ENCODE results near the gene GPR87. TPM values are rescaled to one million over a fixed set of nuclear protein-coding genes. Genes with fewer than 3 reads are reported as not detected.

The GPR87 gene
- total and polyA plus RNA-seq, 9 of the 15 experiments (the other 6 are each of a cell fraction or from before 2014, with no cell fraction given): not detected

DNA sequence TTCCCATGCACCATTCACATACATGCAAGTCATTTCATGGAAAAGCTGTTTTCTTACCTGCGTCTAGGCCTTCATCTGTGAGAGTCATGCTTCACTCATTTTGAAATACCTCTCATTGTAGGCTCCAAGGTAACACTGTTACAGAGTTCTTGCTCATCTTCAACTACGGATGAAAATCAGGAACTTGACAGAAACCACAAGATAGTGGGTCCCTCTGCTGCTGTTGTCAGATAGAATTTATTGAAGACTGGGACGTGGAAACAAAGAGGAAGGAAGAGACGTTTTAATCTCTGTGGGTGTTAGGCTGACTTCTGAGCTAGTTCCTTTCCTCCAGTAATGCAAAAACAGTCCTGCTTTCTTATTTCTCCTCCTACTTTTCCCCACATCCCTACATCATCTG, 38.4 kb downstream of the GPR87 start, which contains the start of gene P2RY14:
Gene P2RY14, minus strand, starts transcription at position 313 of the 400 bp plus-strand sequence. CDS start 64,226 bp downstream, outside the sequence.
- Histone ChIP-seq H3K9me3 (replicated peaks; ENCODE audit: control insufficient read depth, insufficient read depth, low read depth, low read length) (no peaks in the 10 kb centered on the region), H3K4me2 (ENCODE audit: insufficient read depth, low read length) (no peak within 1 kb of the TSS), H3K79me2 (ENCODE audit: control insufficient read depth, insufficient read depth, low read length) (no peaks in the 10 kb centered on the region), H3K36me3 (ENCODE audit: control insufficient read depth, insufficient read depth, low read length) (no peaks in the 10 kb centered on the region), H3K27me3 (ENCODE audit: control insufficient read depth in 2 of 2, insufficient read depth in 2 of 2, low read length in 2 of 2) (0 out of 5 replicates have a peak, but pooled peaks cover 0 to 5% of the 10 kb centered on the region in 2 experiments), H3K9me1 (ENCODE audit: control insufficient read depth, insufficient read depth, low read length) (no peaks in the 10 kb centered on the region), H4K20me1 (replicated peaks; ENCODE audit: control insufficient read depth, insufficient read depth, low read length) (no peaks in the 10 kb centered on the region), H3K9ac (ENCODE audit: insufficient read depth in 1 of 2, low read depth in 2 of 2, low read length in 2 of 2) (no peak within 1 kb of the TSS), H2AFZ (ENCODE audit: low read depth, low read length) (no peak within 1 kb of the TSS), H3K4me3 (no peak within 1 kb of the TSS), H3K27ac (ENCODE audit: extremely low read depth, low read depth, low read length) (no peak within 1 kb of the TSS), H3K4me1 (replicated peaks in 1 of 2; ENCODE audit: control insufficient read depth in 2 of 2, insufficient read depth in 2 of 2, low read length in 2 of 2) (no peaks in the 10 kb centered on the region)
- FAIRE-seq (no peak), DNase-seq (ENCODE audit: extremely low read depth in 1 of 4, low spot score in 3 of 4) (no peak), ATAC-seq (no peak)
- intact Hi-C loops (cut with micrococcal nuclease) (no loop called here), in situ Hi-C loops (cut with MboI) (no loop called here)
- BruUV-seq (replicated peaks): no TSS peak
- POLR2A ChIA-PET: interaction anchor here (0.8 kb wide), 1 partner anchor 29 kb away, joined by 3 read pairs; no protein-coding TSS in a partner anchor
- CTCF ChIA-PET (ENCODE audit: low intra/inter-chr PET ratio): no interaction called here
- TF ChIP-seq ZNF507 (tag; conservative IDR thresholded peaks at IDR 0.05) (no peak), MEIS2 (IDR thresholded peaks at IDR 0.05; ENCODE audit: partially characterized antibody) (peak; percentile 54)
- 0% methylated on average over 4 of the region's 4 CpGs for WGBS (ENCODE audit: insufficient coverage, low coverage, missing lambda C conversion rate)

DNA sequence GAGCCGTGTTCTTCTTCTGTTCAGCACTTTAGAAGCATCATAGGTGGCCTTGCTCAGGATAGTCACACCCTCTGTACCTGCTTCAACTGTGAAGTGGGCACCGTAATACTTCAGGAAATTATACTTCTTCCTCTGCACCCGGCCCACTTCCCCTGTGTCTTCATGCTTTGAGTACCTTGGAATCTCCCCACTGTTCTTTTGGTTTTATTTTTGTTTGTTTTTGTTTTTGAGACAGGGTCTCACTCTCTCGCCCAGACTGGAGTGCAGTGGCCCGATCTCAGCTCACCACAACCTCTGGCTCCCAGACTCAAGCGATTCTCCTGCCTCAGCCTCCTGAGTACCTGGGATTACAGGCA, 40.0 kb downstream of the GPR87 start:
- in situ Hi-C loops (cut with MboI): no loop called here
- Histone ChIP-seq H3K27ac (ENCODE audit: extremely low read depth, low read depth, low read length) (no peak overlapping the region), H3K36me3 (ENCODE audit: control insufficient read depth, insufficient read depth, low read length) (no peaks in the 10 kb centered on the region), H3K4me2 (ENCODE audit: insufficient read depth, low read length) (no peak overlapping the region), H3K9me3 (replicated peaks; ENCODE audit: control insufficient read depth, insufficient read depth, low read depth, low read length) (no peaks in the 10 kb centered on the region), H3K9ac (ENCODE audit: insufficient read depth in 1 of 2, low read depth in 2 of 2, low read length in 2 of 2) (no peak overlapping the region), H3K27me3 (ENCODE audit: control insufficient read depth in 2 of 2, insufficient read depth in 2 of 2, low read length in 2 of 2) (0 out of 5 replicates have a peak, but pooled peaks cover 0 to 5% of the 10 kb centered on the region in 2 experiments), H2AFZ (ENCODE audit: low read depth, low read length) (no peak overlapping the region), H4K20me1 (replicated peaks; ENCODE audit: control insufficient read depth, insufficient read depth, low read length) (no peaks in the 10 kb centered on the region), H3K9me1 (ENCODE audit: control insufficient read depth, insufficient read depth, low read length) (no peaks in the 10 kb centered on the region), H3K4me1 (replicated peaks in 1 of 2; ENCODE audit: control insufficient read depth in 2 of 2, insufficient read depth in 2 of 2, low read length in 2 of 2) (no peaks in the 10 kb centered on the region), H3K4me3 (no peak overlapping the region), H3K79me2 (ENCODE audit: control insufficient read depth, insufficient read depth, low read length) (no peaks in the 10 kb centered on the region)
- BruUV-seq (replicated peaks): no TSS peak
- CTCF ChIA-PET (ENCODE audit: low intra/inter-chr PET ratio): no interaction called here
- ATAC-seq (no peak), FAIRE-seq (no peak), DNase-seq (ENCODE audit: extremely low read depth in 1 of 4, low spot score in 3 of 4) (no peak)
- intact Hi-C loops (cut with micrococcal nuclease): no loop called here
- WGBS (ENCODE audit: insufficient coverage, low coverage, missing lambda C conversion rate): 0% methylated on average over 6 of the region's 6 CpGs
- POLR2A ChIA-PET: no interaction called here
- TF ChIP-seq ELF4 (CRISPR knock-in tag; IDR thresholded peaks at IDR 0.05): no peak
- no peak for TF ChIP-seq U2AF1 (optimal IDR thresholded peaks at IDR 0.05; ENCODE audit: low read depth, low read length)
- TF ChIP-seq ZNF79 (CRISPR knock-in tag; IDR thresholded peaks at IDR 0.05; ENCODE audit: low read depth): no peak
- no peak for TF ChIP-seq ZNF212 (CRISPR knock-in tag; IDR thresholded peaks at IDR 0.05)
- TF ChIP-seq, protein P1, sequence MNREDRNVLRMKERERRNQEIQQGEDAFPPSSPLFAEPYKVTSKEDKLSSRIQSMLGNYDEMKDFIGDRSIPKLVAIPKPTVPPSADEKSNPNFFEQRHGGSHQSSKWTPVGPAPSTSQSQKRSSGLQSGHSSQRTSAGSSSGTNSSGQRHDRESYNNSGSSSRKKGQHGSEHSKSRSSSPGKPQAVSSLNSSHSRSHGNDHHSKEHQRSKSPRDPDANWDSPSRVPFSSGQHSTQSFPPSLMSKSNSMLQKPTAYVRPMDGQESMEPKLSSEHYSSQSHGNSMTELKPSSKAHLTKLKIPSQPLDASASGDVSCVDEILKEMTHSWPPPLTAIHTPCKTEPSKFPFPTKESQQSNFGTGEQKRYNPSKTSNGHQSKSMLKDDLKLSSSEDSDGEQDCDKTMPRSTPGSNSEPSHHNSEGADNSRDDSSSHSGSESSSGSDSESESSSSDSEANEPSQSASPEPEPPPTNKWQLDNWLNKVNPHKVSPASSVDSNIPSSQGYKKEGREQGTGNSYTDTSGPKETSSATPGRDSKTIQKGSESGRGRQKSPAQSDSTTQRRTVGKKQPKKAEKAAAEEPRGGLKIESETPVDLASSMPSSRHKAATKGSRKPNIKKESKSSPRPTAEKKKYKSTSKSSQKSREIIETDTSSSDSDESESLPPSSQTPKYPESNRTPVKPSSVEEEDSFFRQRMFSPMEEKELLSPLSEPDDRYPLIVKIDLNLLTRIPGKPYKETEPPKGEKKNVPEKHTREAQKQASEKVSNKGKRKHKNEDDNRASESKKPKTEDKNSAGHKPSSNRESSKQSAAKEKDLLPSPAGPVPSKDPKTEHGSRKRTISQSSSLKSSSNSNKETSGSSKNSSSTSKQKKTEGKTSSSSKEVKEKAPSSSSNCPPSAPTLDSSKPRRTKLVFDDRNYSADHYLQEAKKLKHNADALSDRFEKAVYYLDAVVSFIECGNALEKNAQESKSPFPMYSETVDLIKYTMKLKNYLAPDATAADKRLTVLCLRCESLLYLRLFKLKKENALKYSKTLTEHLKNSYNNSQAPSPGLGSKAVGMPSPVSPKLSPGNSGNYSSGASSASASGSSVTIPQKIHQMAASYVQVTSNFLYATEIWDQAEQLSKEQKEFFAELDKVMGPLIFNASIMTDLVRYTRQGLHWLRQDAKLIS (CRISPR knock-in tag; IDR thresholded peaks at IDR 0.05): no peak
- TF ChIP-seq ARID1B (IDR thresholded peaks at IDR 0.05): no peak
- TF ChIP-seq USF1 (CRISPR knock-in tag; IDR thresholded peaks at IDR 0.05): no peak
- no peak for TF ChIP-seq FOXP1 (CRISPR knock-in tag; IDR thresholded peaks at IDR 0.05)
- TF ChIP-seq IFI16 (CRISPR knock-in tag; IDR thresholded peaks at IDR 0.05): no peak

Measured in K562 (cell line).